HUDEP-2 (cell line): Measurements from ENCODE around the gene LRCH1.
A peak's percentile ranks its signal among the peaks of the same experiment; 100 is the strongest.

Experiments used
- DNase-seq, 76 experiments: peaks; one replicate each; lab custom pipeline; 2025; ENCODE audit not compliant: unreplicated experiment in 76 of 76; lab: John Stamatoyannopoulos, UW

LRCH1 gene

GRCh38 chr13:46587807-46588418 is 34.9 kb downstream of the LRCH1 start:
- no peak for DNase-seq

GRCh38 chr13:46592385-46592784 is 39.4 kb downstream of the LRCH1 start:
- DNase-seq, result no peak

- no peak for DNase-seq
Observed at GRCh38 chr13:46593398-46593797, 40.4 kb downstream of the LRCH1 start.

DNA sequence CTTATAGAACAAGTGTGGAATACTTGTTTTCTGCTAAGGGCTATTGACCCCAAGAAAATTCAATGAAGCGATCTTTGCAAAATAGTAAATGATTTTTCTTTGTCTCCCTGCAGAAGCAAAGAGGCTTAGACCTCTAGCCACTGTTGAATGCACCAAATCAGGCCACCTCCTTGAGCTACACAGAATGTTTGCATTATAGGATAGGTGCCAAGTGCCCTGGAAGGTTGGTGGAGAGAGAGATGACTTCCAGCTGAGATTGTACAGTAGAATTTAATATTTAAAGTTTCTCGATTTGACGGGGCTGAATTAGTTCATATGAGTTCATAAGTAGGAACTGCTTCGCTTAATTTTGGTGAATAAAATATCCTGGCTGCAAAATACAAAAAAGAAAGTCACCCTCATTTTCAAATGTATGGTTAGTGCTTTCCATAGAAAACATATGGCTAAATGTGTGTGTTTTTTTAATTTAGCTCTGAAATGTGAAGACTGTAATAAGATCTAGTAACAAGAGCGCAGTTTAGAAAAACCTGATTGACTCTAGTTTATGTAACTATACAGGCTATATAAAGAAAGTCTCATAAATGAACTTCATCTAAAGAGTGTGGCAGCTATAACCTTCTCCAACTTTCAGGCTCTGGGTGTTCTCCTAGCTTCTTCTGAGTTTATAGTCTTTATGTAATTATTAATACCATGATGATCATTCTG is 41.6 kb downstream of the LRCH1 start:
- no peak for DNase-seq

DNA sequence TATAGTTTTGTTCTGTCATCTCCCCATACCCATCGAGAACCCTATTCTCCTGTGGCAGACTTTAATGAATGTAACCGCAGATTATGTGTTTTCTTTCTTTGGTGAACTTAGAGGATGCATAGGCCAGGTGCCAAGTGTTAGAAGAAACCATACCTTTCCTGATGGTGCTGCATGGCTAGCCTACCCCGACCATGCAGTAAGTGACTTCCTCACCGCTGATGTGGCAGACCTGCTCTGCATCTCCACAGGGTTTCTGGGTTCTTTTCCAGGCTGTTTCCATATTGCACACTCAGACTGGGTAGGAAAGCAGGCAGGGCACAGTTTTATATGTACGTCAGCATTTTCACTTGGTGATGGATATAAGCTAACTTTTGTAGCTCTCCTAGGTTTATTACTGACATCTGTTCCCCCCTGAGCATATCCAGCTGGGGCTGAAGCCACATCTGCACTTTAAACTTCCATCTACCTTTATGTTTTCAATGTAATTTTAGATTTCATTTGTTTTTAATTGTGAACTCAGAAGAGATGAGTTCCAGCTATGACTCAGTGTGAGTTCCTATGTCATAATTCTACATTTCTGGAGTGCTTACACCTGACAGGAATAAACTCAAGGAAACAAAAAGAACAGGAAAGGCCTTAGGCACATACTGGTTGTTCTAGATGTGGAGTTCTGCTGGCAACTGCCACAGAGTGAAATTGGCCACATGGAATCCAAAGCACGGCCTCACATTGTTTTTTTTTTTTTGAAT is 42.3 kb downstream of the LRCH1 start:
- no peak for DNase-seq

DNA sequence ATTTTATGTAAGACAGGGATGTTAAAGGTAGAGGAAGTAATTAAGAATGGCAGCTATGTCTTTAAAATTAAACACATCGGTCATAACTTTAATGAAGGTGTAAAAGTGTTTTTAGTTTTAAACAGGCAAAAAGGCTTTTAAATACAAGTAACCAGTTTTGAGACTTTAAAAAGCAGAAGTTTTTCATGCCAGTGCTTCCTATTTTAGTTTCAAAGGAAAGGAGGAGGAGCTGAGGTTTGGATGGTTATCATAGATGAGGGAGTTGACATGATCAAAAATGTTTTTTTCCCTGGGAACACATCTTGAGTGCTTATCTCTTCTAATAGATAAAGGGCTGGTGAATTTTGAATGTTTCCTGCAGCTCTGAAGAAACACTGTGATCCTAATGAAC is 42.9 kb downstream of the LRCH1 start:
- DNase-seq, result no peak

- DNase-seq, result no peak
Observed at GRCh38 chr13:46596466-46596865, 43.5 kb downstream of the LRCH1 start.

DNA sequence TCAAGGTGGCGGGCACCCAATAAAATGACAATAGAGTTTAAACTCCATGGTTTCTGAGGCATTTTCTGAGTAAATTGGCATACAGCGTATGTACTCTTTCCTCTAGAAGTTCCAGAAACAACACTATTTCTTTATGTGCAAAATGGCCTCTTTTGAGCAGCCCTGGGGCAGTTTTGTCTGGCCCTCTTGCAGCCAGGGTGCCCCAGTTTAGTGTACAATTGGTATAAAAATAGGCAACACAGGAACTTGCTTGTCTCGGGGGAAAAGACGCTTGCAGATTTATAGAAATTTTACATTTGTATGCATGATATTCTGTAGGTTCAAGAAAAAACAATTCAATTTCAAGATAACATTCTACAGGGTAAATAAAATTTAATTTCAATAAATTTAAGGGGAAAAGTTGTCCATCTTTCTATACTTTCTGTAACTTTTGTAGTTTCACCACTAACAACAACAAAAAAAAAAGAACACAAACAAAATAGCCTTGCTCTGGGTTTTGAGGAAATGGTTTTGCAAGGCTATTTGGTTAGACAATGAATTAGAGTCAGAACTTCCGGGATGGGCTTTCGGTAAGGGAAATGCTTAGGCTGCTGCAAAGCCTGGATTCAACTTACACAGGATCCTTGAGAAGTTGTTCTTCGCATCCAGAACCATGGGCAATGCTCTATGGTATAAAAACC is 45.3 kb downstream of the LRCH1 start:
- no peak for DNase-seq

DNA sequence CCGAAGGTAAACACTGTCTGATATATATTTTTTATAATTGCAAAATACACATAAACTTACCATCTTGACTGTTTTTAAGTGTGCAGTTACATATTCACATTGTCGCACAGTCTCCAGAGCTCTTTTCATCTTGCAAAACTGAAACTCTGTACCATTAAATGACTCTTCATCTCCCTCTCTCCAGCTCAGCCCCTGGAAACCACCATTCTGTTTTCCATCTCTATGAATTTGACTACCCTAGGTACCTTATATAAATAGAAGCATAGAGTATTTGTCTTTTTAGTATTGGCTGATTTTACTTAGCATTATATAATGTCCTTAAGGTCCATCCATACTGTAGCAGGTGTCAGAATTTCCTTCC is 45.8 kb downstream of the LRCH1 start:
- no peak for DNase-seq

DNA sequence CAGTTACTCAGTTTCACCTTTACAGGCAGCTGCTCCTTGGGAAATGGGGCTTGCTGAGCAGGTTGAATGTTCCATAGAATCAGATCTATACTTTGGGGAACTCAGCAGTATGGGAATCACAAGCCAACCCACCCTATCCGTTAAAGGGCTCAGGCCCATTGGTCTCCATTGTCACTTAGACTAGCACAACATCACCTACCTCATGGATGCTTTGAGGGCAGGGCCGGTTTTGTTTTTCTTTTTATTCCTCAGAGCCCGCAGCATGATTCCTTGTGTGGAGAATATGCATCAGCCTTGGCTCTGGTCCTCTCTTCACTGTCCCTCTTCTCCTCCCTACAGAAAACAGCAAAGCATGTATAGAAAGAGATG is 48.0 kb downstream of the LRCH1 start:
- DNase-seq, result no peak

- no peak for DNase-seq
Observed at GRCh38 chr13:46602531-46602930, 49.6 kb downstream of the LRCH1 start.

GRCh38 chr13:46603165-46603603 is 50.2 kb downstream of the LRCH1 start:
- peak in 15 of 76 experiments; percentile 10 to 50 (median 23) for DNase-seq

DNA sequence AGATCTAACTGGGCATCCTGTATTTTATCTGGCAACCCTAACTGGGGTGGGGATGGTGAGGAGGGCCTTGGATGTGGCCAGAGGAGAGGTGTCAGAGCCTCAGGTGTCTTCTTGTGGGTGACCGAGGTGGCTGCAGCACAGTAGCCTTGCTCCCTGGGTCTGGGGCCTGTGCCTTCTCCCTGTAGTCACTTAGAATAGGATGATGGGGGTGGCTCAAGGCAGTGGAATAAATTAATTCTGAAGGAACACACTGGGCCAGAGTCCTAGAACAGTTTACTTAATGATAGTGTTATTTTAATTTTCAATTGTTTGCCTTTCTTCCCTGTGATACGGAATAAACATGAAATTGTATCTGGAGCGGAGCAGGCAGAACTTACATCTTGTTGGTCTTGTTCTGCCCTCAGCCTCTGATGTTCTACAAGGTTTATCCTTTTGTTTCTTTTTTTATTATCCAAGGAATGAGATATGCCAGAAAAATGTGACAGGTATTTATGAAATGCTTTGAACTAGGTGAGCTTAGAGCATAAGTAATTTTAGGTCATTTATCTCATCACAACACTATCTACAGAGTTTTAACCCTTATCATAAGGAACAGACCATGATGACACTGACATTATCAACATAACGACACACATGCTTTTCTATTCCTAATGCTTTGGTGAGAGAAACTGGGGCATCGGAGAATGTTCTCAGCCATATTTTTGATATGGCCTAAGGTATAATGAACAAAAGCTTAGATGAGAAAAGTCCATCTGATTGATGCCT is 51.4 kb downstream of the LRCH1 start:
- peak in 14 of 76 experiments; percentile 6 to 55 (median 14) for DNase-seq

DNA sequence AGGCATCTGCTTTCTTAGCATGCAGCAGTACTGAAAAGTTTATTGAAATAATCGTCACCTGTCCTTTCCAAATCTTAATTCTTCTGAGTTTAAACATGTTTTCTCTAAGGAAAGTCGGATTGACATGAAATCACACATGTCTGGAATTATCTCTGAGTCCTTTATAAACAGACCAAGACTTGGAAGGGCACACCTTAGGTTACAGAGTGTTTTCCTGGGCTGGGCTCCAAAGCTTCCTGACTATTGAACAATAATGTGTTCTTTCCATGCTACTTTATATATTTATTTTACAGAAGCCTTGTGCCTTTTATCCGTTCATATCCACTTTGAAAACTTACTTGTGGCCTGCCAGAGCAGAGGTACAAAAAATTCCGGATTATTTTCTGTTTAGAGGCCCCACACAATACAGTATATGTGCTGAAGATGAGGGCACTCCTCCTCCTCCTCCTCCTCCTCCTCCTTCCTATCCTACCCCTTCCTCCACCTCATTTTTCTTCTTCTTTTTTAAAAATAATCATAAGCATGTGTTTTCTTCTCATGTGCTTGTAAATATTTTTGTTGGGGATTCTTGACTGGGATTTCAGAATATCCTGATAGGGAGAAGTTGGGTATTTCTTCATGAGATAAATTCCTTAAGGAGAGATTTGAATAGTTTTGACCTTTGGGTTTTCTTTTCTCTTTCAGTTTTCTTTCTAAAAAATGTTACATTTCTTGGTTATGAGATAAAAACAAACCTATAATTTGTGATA is 52.3 kb downstream of the LRCH1 start:
- peak in 1 of 76 experiments; percentile 17 for DNase-seq

DNA sequence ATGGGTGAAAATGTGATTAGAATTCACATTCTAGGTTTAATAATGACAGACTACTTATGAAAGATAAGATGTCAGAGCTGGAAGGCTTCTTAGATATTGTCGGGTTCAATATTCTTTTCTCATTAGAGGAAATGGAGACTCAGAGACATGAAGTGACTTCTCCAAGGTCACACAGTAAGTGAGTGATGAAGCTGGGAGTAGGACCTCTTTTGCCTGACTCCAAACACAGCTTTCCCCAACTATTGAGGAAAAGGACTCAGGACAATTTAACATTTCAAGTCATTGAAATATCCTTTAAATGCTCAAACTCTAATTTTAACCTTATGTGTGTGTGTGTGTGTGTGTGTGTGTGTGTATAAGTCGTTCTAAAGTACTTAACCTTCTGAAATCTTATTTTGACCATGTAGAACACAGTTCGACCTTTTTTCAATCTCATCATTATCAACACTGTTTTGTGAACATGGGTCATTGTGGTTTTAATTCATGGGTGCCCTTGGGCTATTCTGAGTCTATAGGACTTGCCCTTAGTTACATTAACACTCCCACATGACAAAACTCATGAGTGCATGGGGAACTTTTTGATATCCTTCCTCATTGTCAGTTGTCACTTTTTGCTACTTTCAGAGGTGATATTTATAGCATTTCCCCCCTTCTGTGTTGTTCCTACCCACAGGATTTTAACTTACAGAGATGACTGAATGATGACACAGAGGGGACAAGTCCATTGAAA is 53.0 kb downstream of the LRCH1 start:
- DNase-seq, result peak in 2 of 76 experiments; percentile 4 to 20

- DNase-seq, result peak in 7 of 76 experiments; percentile 9 to 23 (median 14)
Observed at GRCh38 chr13:46606970-46607369, 54.0 kb downstream of the LRCH1 start.

GRCh38 chr13:46607768-46608564 is 55.0 kb downstream of the LRCH1 start:
- no peak for DNase-seq

DNA sequence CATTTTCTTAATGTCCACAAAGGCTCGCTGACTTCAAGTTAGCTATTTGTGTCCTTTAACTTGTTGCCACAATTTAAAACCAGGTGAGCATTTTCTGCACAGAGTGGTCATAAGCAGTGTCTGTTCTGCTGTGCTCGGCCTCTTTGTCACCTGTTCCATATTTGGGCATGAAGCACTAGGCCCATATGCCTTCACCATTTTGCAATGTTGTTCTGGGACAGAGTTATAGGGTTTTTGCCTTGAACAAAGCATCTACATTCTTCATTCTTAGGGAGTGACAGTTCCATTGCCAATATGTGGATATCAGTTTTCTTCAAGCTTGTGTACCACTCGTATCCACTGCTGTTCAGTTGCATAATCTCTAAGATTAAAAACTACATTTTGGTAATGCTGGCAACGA is 56.1 kb downstream of the LRCH1 start:
- DNase-seq, result no peak
